ENCODE results near the gene DSCAML1. TPM values are rescaled to one million over a fixed set of nuclear protein-coding genes. Genes with fewer than 3 reads are reported as not detected.

The DSCAML1 gene
- total RNA-seq, 1 donor from 2014 or later: 0.09 TPM

DNA sequence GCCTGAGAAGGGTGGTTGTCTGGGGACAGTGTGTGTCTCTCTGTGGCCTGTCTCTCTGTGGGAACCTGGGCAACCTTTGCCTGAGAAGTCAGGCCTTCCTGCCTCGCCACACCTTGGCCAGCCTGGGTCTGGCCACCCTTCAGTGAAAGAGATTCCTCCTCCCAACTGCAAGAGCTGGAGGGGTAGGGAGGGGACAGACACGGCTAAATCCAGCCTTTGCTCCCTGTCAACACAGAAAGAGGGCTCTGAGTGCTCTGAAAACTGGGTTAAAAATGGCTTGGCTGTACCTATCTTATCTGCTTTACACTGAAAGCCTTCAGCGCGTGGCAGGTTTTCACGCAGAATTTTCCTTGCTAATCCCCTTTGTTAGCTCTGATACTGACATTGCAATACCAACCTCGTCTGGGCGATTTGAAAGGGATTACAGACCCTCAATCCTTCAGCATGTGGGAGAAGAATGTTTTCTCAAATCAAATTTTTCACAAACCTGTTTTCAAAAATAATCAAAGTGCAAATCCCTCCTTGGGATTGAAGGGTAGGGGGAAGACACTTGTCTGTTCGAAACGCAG, 163.7 kb downstream of the DSCAML1 start:
- no peak for DNase-seq (ENCODE audit: low read depth, low spot score)
- peaks cover 3% of the 10 kb centered on the region for H3K27me3 Mint-ChIP-seq (ENCODE audit: low read depth)
- H3K4me3 Mint-ChIP-seq: no peak overlapping the region
- H3K27ac Mint-ChIP-seq (ENCODE audit: unreplicated experiment): no peak overlapping the region
- TF ChIP-seq, protein P1, sequence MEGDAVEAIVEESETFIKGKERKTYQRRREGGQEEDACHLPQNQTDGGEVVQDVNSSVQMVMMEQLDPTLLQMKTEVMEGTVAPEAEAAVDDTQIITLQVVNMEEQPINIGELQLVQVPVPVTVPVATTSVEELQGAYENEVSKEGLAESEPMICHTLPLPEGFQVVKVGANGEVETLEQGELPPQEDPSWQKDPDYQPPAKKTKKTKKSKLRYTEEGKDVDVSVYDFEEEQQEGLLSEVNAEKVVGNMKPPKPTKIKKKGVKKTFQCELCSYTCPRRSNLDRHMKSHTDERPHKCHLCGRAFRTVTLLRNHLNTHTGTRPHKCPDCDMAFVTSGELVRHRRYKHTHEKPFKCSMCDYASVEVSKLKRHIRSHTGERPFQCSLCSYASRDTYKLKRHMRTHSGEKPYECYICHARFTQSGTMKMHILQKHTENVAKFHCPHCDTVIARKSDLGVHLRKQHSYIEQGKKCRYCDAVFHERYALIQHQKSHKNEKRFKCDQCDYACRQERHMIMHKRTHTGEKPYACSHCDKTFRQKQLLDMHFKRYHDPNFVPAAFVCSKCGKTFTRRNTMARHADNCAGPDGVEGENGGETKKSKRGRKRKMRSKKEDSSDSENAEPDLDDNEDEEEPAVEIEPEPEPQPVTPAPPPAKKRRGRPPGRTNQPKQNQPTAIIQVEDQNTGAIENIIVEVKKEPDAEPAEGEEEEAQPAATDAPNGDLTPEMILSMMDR (conservative IDR thresholded peaks at IDR 0.05): no peak
- no peaks in the 10 kb centered on the region for H3K36me3 Mint-ChIP-seq (ENCODE audit: low read depth)
- no peaks in the 10 kb centered on the region for H3K9me3 Mint-ChIP-seq
- H3K4me1 Mint-ChIP-seq: peaks cover 19% of the 10 kb centered on the region

DNA sequence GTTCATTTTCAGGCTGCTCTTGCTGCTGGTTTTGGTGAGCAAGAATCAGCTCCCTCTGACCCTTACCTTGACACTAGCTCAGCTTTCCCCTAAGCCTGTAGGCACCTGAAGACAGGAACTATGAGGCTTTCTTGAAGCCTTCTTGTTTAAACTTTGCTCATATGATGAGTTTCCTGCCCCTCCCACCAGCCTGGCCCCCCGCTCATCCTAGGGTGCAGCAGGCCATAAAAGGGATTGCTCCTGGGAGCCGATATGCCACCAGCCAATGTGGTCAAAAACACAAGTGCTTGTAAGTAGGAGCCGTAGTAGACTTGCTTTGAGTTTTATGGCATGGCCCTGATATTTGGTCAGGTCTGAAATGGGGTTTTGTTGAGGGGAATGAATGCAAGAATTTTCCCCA, 164.7 kb downstream of the DSCAML1 start:
- Mint-ChIP-seq H3K36me3 (ENCODE audit: low read depth) (no peaks in the 10 kb centered on the region), H3K27ac (ENCODE audit: unreplicated experiment) (no peak overlapping the region), H3K9me3 (no peaks in the 10 kb centered on the region)

DNA sequence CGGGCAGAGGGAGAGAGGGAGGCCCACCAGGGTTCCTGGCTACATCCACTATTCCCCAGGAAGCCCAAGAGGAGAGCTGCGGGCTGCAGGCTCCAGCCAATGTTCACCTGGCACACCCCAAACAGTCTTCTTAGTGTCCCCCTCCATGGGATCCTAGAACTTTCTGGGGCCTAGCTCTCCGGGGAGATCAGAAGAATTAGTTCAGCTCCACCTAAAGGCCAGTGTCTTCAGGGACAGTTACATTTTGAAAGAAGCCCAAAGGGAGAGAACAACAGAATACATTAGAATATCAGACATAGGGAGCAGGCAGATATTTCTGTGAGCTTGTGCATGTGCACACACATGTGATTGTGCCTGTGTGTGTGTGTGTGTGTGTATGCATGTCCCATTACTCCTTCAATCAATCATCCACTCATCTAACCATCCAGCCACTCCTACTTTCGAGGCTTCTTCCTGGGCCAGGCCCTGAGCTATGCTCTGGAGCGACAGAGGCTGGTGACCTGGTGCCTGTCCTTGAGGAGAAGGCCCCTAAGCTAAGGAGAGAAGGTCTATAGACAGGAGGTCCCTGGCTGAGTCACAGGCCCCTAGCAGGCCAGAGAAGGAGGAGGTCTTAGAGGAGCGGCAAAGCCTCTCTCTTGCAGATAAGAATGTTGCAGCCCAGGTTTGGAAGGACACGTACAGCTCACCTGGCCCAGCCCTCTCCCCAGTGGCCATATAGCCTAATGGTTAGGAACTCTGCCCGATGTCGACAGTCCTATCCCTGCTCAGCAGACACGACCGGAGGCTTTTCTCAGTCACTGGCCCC, 165.5 kb downstream of the DSCAML1 start:
- no peak for DNase-seq (ENCODE audit: low read depth, low spot score)
- Mint-ChIP-seq H3K9me3 (no peaks in the 10 kb centered on the region), H3K27ac (ENCODE audit: unreplicated experiment) (no peak overlapping the region), H3K27me3 (ENCODE audit: low read depth) (peaks cover 3% of the 10 kb centered on the region), H3K4me3 (no peak overlapping the region), H3K4me1 (peaks cover 19% of the 10 kb centered on the region), H3K36me3 (ENCODE audit: low read depth) (no peaks in the 10 kb centered on the region)
- TF ChIP-seq, protein P1 (conservative IDR thresholded peaks at IDR 0.05): no peak

More for the DNA sequence above, 164.7 kb downstream of the DSCAML1 start:
- Mint-ChIP-seq H3K4me3 (no peak overlapping the region), H3K4me1 (peaks cover 19% of the 10 kb centered on the region), H3K27me3 (ENCODE audit: low read depth) (peaks cover 3% of the 10 kb centered on the region)
- no peak for DNase-seq (ENCODE audit: low read depth, low spot score)
- TF ChIP-seq, protein P1 (conservative IDR thresholded peaks at IDR 0.05): no peak

- Mint-ChIP-seq H3K4me3 (no peak overlapping the region), H3K27ac (ENCODE audit: unreplicated experiment) (no peak overlapping the region), H3K4me1 (peaks cover 9% of the 10 kb centered on the region), H3K36me3 (ENCODE audit: low read depth) (no peaks in the 10 kb centered on the region), H3K9me3 (no peaks in the 10 kb centered on the region), H3K27me3 (ENCODE audit: low read depth) (no peaks in the 10 kb centered on the region)
- no peak for DNase-seq (ENCODE audit: low read depth, low spot score)
- TF ChIP-seq, protein P1 (conservative IDR thresholded peaks at IDR 0.05): no peak
Measured at GRCh38 chr11:117629891-117630538, 167.0 kb downstream of the DSCAML1 start.

DNA sequence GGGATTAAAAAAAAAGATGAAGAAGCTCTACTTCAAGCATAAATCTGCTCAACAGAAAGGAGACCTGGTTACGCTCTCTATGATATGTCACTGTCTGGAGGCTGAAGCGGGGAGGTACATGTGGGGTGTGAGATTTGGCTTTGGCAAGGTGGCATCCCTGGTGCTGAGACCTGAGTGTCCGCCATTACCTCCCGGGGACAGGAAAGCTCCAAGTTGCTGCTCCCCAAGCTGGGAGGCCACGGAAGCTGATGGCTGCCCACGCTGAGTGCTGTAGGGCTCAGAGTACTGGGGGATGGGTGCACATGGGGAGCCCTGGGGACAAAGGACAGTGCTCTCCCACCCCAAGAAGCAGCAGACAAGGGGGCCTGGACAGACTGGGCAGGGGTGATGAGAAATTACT, 167.9 kb downstream of the DSCAML1 start:
- Mint-ChIP-seq H3K27me3 (ENCODE audit: low read depth) (no peaks in the 10 kb centered on the region), H3K4me1 (peaks cover 6% of the 10 kb centered on the region), H3K27ac (ENCODE audit: unreplicated experiment) (no peak overlapping the region), H3K4me3 (no peak overlapping the region), H3K9me3 (no peaks in the 10 kb centered on the region), H3K36me3 (ENCODE audit: low read depth) (no peaks in the 10 kb centered on the region)
- TF ChIP-seq, protein P1 (conservative IDR thresholded peaks at IDR 0.05): no peak
- no peak for DNase-seq (ENCODE audit: low read depth, low spot score)

Data from neural crest cell (in vitro differentiated cells).